ENCODE data around the gene LARP4B.

LARP4B gene

DNA sequence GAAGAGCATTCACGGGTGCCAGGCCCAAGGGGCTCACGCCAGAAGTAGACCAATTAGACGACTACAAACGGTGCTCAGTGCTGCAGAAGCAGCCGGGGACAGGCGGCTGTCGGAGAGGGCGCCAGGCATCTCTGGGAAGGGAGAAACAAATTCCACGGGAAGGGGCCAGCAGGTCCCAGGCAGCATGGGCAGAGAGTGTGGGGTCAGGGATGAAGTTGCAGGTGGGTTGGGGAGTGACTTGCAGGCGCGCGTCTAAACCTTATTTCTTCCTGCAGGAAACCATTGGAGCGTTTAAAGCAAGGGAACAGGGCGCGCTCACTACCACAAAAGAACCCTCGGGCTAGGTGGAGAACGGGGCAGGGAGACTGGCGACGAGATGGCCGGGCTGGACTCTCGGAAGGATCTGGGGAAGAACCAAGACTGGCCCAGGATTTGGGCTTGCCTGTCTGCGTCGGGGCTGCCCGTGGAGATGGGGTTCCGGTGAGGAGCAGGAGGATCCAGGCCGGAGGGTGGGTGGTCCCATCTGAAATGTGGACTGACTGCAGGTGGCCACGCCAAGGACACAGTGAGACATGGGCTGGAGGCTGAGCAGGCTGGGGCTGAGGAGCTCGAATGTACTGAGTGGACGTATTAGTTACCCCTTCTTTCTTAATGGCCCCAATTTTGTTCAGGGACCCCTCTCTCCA lies 125.7 kb downstream of the LARP4B start:
- TF ChIP-seq EZH2 (optimal IDR thresholded peaks at IDR 0.05; ENCODE audit: low read depth, low read length) (no peak), CTCF (IDR thresholded peaks at IDR 0.05; ENCODE audit: low read length) (no peak), EZH2phosphoT487 (IDR thresholded peaks at IDR 0.05; ENCODE audit: low read length) (no peak)
- no peak overlapping the region for H2AFZ ChIP-seq (ENCODE audit: low read length)
- H3K4me1 ChIP-seq (ENCODE audit: low read length), result no peaks in the 10 kb centered on the region
- H3K27ac ChIP-seq (ENCODE audit: low read length), result no peak overlapping the region
- H3K9me3 ChIP-seq (replicated peaks; ENCODE audit: insufficient read depth, low read length), result no peaks in the 10 kb centered on the region
- H4K20me1 ChIP-seq (ENCODE audit: insufficient read depth, low read length), result no peaks in the 10 kb centered on the region
- DNase-seq, result no peak
- no peak overlapping the region for H3K4me2 ChIP-seq (ENCODE audit: low read depth, low read length)
- no peaks in the 10 kb centered on the region for H3K27me3 ChIP-seq (replicated peaks; ENCODE audit: insufficient read depth, low read length)
- H3K79me2 ChIP-seq (ENCODE audit: low read length), result no peaks in the 10 kb centered on the region
- no peak overlapping the region for H3K9ac ChIP-seq (ENCODE audit: low read length)
- H3K4me3 ChIP-seq (ENCODE audit: low read length), result no peak overlapping the region
- 0 out of 2 replicates have a peak, but pooled peaks cover 4% of the 10 kb centered on the region for H3F3A ChIP-seq (ENCODE audit: insufficient read depth, low read length)
- 0 out of 2 replicates have a peak, but pooled peaks cover 2% of the 10 kb centered on the region for H3K36me3 ChIP-seq (replicated peaks; ENCODE audit: insufficient read depth, low read length)
- H3K9me2 ChIP-seq (replicated peaks; ENCODE audit: insufficient read depth, low read length), result no peaks in the 10 kb centered on the region

- no peaks in the 10 kb centered on the region for H3K4me1 ChIP-seq (ENCODE audit: low read length)
- H3K4me3 ChIP-seq (ENCODE audit: low read length), result no peak overlapping the region
- TF ChIP-seq CTCF (IDR thresholded peaks at IDR 0.05; ENCODE audit: low read length) (no peak), EZH2 (optimal IDR thresholded peaks at IDR 0.05; ENCODE audit: low read depth, low read length) (no peak), EZH2phosphoT487 (IDR thresholded peaks at IDR 0.05; ENCODE audit: low read length) (no peak)
- no peak for DNase-seq
- H3K9me2 ChIP-seq (replicated peaks; ENCODE audit: insufficient read depth, low read length), result no peaks in the 10 kb centered on the region
- no peaks in the 10 kb centered on the region for H3K79me2 ChIP-seq (ENCODE audit: low read length)
- no peak overlapping the region for H3K27ac ChIP-seq (ENCODE audit: low read length)
- H3K9me3 ChIP-seq (replicated peaks; ENCODE audit: insufficient read depth, low read length), result no peaks in the 10 kb centered on the region
- H2AFZ ChIP-seq (ENCODE audit: low read length), result no peak overlapping the region
- no peak overlapping the region for H3K9ac ChIP-seq (ENCODE audit: low read length)
- H3K36me3 ChIP-seq (replicated peaks; ENCODE audit: insufficient read depth, low read length), result 0 out of 2 replicates have a peak, but pooled peaks cover 2% of the 10 kb centered on the region
- H3F3A ChIP-seq (ENCODE audit: insufficient read depth, low read length), result 0 out of 2 replicates have a peak, but pooled peaks cover 4% of the 10 kb centered on the region
- H3K27me3 ChIP-seq (replicated peaks; ENCODE audit: insufficient read depth, low read length), result no peaks in the 10 kb centered on the region
- no peak overlapping the region for H3K4me2 ChIP-seq (ENCODE audit: low read depth, low read length)
- no peaks in the 10 kb centered on the region for H4K20me1 ChIP-seq (ENCODE audit: insufficient read depth, low read length)
Measured at GRCh38 chr10:804787-805619, 126.5 kb downstream of the LARP4B start.

DNA sequence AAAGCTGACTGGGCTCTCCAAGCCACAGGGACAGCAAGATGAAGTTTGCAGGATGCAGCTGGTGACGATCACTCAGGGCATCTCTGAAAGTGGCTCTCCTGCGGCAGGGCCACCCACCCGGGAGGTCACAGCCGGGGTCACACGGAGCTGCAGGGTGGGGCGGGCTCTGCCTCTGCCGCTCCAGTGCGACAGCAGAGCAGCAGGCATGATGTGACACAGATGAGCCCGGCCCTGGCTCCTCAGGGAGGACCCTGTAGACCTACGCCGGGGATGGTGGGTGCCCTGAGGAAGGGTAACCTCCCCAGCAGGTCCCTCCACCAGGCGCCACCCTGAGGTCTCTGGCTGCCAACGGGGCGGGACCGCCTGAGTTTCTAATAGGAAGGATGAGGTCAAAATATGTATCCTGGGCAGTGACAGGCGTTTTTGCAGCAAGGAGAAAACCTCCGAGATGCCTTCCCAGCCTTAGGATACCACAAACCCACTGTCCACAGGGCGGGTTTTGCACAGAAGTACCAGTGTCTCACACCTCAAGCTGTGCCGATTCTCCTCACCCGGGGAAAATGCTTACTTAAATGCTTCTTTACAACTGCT lies 127.2 kb downstream of the LARP4B start:
- no peaks in the 10 kb centered on the region for H3K9me3 ChIP-seq (replicated peaks; ENCODE audit: insufficient read depth, low read length)
- H3F3A ChIP-seq (ENCODE audit: insufficient read depth, low read length), result 0 out of 2 replicates have a peak, but pooled peaks cover 4% of the 10 kb centered on the region
- no peak overlapping the region for H3K9ac ChIP-seq (ENCODE audit: low read length)
- H3K9me2 ChIP-seq (replicated peaks; ENCODE audit: insufficient read depth, low read length), result no peaks in the 10 kb centered on the region
- H4K20me1 ChIP-seq (ENCODE audit: insufficient read depth, low read length), result no peaks in the 10 kb centered on the region
- no peak overlapping the region for H3K27ac ChIP-seq (ENCODE audit: low read length)
- no peak for DNase-seq
- no peak overlapping the region for H3K4me2 ChIP-seq (ENCODE audit: low read depth, low read length)
- H3K4me1 ChIP-seq (ENCODE audit: low read length), result no peaks in the 10 kb centered on the region
- H3K36me3 ChIP-seq (replicated peaks; ENCODE audit: insufficient read depth, low read length), result 0 out of 2 replicates have a peak, but pooled peaks cover 2% of the 10 kb centered on the region
- H3K27me3 ChIP-seq (replicated peaks; ENCODE audit: insufficient read depth, low read length), result no peaks in the 10 kb centered on the region
- peaks cover 1% of the 10 kb centered on the region; the same call in 1 of the 2 replicates for H3K79me2 ChIP-seq (ENCODE audit: low read length)
- no peak overlapping the region for H3K4me3 ChIP-seq (ENCODE audit: low read length)
- no peak overlapping the region for H2AFZ ChIP-seq (ENCODE audit: low read length)
- TF ChIP-seq EZH2 (optimal IDR thresholded peaks at IDR 0.05; ENCODE audit: low read depth, low read length) (no peak), EZH2phosphoT487 (IDR thresholded peaks at IDR 0.05; ENCODE audit: low read length) (no peak), CTCF (IDR thresholded peaks at IDR 0.05; ENCODE audit: low read length) (no peak)

All from MM.1S (cell line).